Mesenchymal stem cell (in vitro differentiated cells and primary cell): ENCODE results near the gene NINJ2.

Source experiments
- DNase-seq: peaks from one replicate; pipeline ENCODE4 v3.0.0-alpha.2; 2013
- H2AFZ ChIP-seq: one replicate; pipeline ENCODE4 v1.6.1; 2013; ENCODE audit warnings: low read depth, mild to moderate bottlenecking, control low read depth, inconsistent platforms, low read length, moderate library complexity
- H2AK5ac ChIP-seq: 2 replicates; pipeline ENCODE4 v1.6.1; 2013; ENCODE audit warnings: low read length, moderate library complexity, mild to moderate bottlenecking, inconsistent platforms; ENCODE audit not compliant: severe bottlenecking
- H2BK120ac ChIP-seq: one replicate; pipeline ENCODE4 v1.6.1; 2013; ENCODE audit warnings: low read depth, mild to moderate bottlenecking, inconsistent platforms, low read length, moderate library complexity
- H2BK12ac ChIP-seq, 2 experiments: one replicate each; pipeline ENCODE4 v1.6.1; 2013; ENCODE audit warnings: inconsistent platforms in 2 of 2, low read length in 2 of 2, mild to moderate bottlenecking in 2 of 2, moderate library complexity in 2 of 2, control low read depth in 1 of 2
- H2BK15ac ChIP-seq: one replicate; pipeline ENCODE4 v1.6.1; 2013; ENCODE audit warnings: mild to moderate bottlenecking, low read depth, inconsistent platforms; ENCODE audit not compliant: poor library complexity, severe bottlenecking
- H2BK5ac ChIP-seq: 2 replicates; pipeline ENCODE4 v1.6.1; 2013; ENCODE audit warnings: low read depth, mild to moderate bottlenecking, low read length, control low read depth, inconsistent platforms; ENCODE audit not compliant: poor library complexity, severe bottlenecking
- H3K14ac ChIP-seq, 2 experiments: one replicate each; pipeline ENCODE4 v1.6.1; 2013; ENCODE audit warnings: inconsistent platforms in 2 of 2, low read length in 2 of 2, control low read depth in 1 of 2, mild to moderate bottlenecking in 1 of 2, moderate library complexity in 1 of 2
- H3K18ac ChIP-seq, 2 experiments: one replicate each; pipeline ENCODE4 v1.6.1; 2013; ENCODE audit warnings: inconsistent platforms in 2 of 2, low read length in 2 of 2, control low read depth in 1 of 2, low read depth in 1 of 2, mild to moderate bottlenecking in 1 of 2
- H3K23ac ChIP-seq, 2 experiments: one replicate each; pipeline ENCODE4 v1.6.1; 2013; ENCODE audit warnings: inconsistent platforms in 2 of 2, low read length in 2 of 2, mild to moderate bottlenecking in 2 of 2, moderate library complexity in 2 of 2, control low read depth in 1 of 2
- H3K27ac ChIP-seq: 2 replicates; pipeline ENCODE4 v1.5.1; 2013; ENCODE audit warnings: mild to moderate bottlenecking, moderate library complexity, low read length, control low read depth, inconsistent platforms; ENCODE audit not compliant: poor library complexity, severe bottlenecking
- H3K27me3 ChIP-seq, 2 experiments: 2 replicates each; pipeline versions ENCODE4 v1.6.1 to v1.7.0; 2013; ENCODE audit warnings: low read length in 2 of 2, mild to moderate bottlenecking in 2 of 2, moderate library complexity in 2 of 2, control low read depth in 1 of 2, inconsistent platforms in 1 of 2; ENCODE audit not compliant: control insufficient read depth in 1 of 2, insufficient read depth in 1 of 2
- H3K36me3 ChIP-seq, 2 experiments: 2 replicates each; pipeline versions ENCODE4 v1.6.1 to v1.7.0; 2013; ENCODE audit warnings: low read length in 2 of 2, control low read depth in 1 of 2, inconsistent platforms in 1 of 2, low read depth in 1 of 2, mild to moderate bottlenecking in 1 of 2; ENCODE audit not compliant: insufficient read depth in 2 of 2, control insufficient read depth in 1 of 2
- H3K4ac ChIP-seq, 2 experiments: one replicate each; pipeline ENCODE4 v1.6.1; 2013; ENCODE audit warnings: inconsistent platforms in 2 of 2, low read length in 2 of 2, mild to moderate bottlenecking in 2 of 2, moderate library complexity in 2 of 2, control low read depth in 1 of 2, low read depth in 1 of 2
- H3K4me1 ChIP-seq: 2 replicates; pipeline ENCODE4 v1.6.1; 2013; ENCODE audit warnings: low read depth, low read length, control low read depth; ENCODE audit not compliant: control insufficient read depth, insufficient read depth
- H3K4me2 ChIP-seq: 2 replicates; pipeline ENCODE4 v1.6.1; 2013; ENCODE audit warnings: low read length, mild to moderate bottlenecking, inconsistent platforms; ENCODE audit not compliant: poor library complexity, severe bottlenecking
- H3K4me3 ChIP-seq, 2 experiments: 2 replicates each; pipeline versions ENCODE4 v1.5.1 to v1.7.0; 2013; ENCODE audit warnings: low read length in 2 of 2, mild to moderate bottlenecking in 2 of 2, control low read depth in 1 of 2, low read depth in 1 of 2; ENCODE audit not compliant: insufficient read depth in 1 of 2
- H3K79me1 ChIP-seq: replicated peaks from 2 replicates; pipeline ENCODE4 v1.6.1; 2013; ENCODE audit warnings: mild to moderate bottlenecking, control low read depth, low read length, inconsistent platforms; ENCODE audit not compliant: poor library complexity, severe bottlenecking
- H3K9ac ChIP-seq: 2 replicates; pipeline ENCODE4 v1.7.0; 2013; ENCODE audit warnings: mild to moderate bottlenecking, low read length, moderate library complexity
- H3K9me3 ChIP-seq: 2 replicates; pipeline ENCODE4 v1.7.0; 2013; ENCODE audit warnings: mild to moderate bottlenecking, low read length; ENCODE audit not compliant: control insufficient read depth
- H4K8ac ChIP-seq: one replicate; pipeline ENCODE4 v1.6.1; 2013; ENCODE audit warnings: inconsistent platforms, mild to moderate bottlenecking, low read length, moderate library complexity
- H4K91ac ChIP-seq: one replicate; pipeline ENCODE4 v1.6.1; 2013; ENCODE audit warnings: mild to moderate bottlenecking, low read length, inconsistent platforms
- WGBS: methylation state at CpG from one replicate; pipeline ENCODE4 v1.1.7; 2013; ENCODE audit warnings: mixed read lengths; 5-methylcytosine and 5-hydroxymethylcytosine counted together

Gene NINJ2

DNA sequence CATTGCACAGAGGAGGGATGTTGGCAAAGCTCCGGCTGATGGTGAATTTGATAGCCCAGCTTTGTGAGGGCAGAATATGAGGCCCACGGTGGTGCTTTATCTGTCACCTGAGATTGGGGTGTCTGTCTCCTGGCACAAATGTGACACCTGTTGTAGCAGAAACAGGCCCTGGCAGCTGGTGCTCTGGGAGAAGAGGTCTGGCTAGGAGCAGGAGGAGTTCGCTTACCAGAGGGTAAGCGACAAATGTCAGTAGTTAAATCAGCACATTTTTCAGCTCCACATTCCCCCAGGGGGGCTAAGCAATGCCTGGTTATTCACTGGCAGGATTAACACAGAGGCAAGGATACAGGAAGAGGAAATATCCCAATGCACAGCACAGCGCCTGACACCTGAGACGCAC, 132.4 kb downstream of the NINJ2 start:
- Histone ChIP-seq H3K36me3 (no peaks in the 10 kb centered on the region), H3K4me1 (no peaks in the 10 kb centered on the region), H2BK5ac (no peak overlapping the region), H2BK120ac (no peak overlapping the region), H3K23ac (no peak overlapping the region), H2AFZ (no peak overlapping the region), H2AK5ac (no peak overlapping the region), H3K27me3 (peaks cover 0 to 25% of the 10 kb centered on the region in 2 experiments), H3K4me3 (no peak overlapping the region), H3K79me1 (no peaks in the 10 kb centered on the region), H4K91ac (no peak overlapping the region), H2BK12ac (no peak overlapping the region), H3K4me2 (no peak overlapping the region), H3K27ac (no peak overlapping the region), H3K4ac (no peak overlapping the region), H3K14ac (no peak overlapping the region), H3K18ac (no peak overlapping the region), H3K9me3 (peaks cover 8% of the 10 kb centered on the region), H2BK15ac (no peak overlapping the region), H4K8ac (no peak overlapping the region), H3K9ac (no peak overlapping the region)
- DNase-seq = no peak
- 95% methylated on average over 6 of the region's 6 CpGs for WGBS

- H2BK120ac ChIP-seq = no peak overlapping the region
Observed at GRCh38 chr12:530308-530707, 132.9 kb downstream of the NINJ2 start.

DNA sequence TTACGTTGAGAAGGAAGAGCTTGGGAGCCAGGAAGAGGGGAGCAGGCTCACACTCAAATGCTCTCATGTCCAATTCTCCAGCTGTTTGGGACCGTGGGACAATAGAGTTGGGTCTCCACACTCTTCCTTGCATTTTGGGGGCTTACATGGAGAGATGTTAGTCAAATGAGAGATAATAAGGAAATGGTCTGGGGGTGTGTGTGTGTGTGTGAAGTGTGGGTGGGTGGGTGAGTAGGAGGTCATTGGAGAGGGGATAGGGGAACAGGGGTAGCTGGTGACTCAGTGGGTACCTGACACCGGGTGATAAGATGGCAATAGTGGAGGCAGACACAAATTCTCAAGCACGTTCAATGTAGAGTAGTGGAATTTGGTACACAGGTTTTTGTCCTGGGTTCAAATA, 135.5 kb downstream of the NINJ2 start:
- Histone ChIP-seq H2AK5ac (no peak overlapping the region), H3K4me3 (no peak overlapping the region), H2BK15ac (no peak overlapping the region), H3K18ac (no peak overlapping the region), H3K4me1 (no peaks in the 10 kb centered on the region), H3K9me3 (peaks cover 8% of the 10 kb centered on the region), H2BK12ac (no peak overlapping the region), H3K36me3 (no peaks in the 10 kb centered on the region), H3K9ac (no peak overlapping the region), H3K27ac (no peak overlapping the region), H3K27me3 (peaks cover 0 to 25% of the 10 kb centered on the region in 2 experiments), H4K8ac (no peak overlapping the region), H3K23ac (no peak overlapping the region), H3K14ac (no peak overlapping the region), H3K4ac (no peak overlapping the region), H2BK5ac (no peak overlapping the region), H3K4me2 (no peak overlapping the region), H3K79me1 (no peaks in the 10 kb centered on the region), H2BK120ac (no peak overlapping the region), H2AFZ (no peak overlapping the region), H4K91ac (no peak overlapping the region)
- no peak for DNase-seq
- WGBS = 91% methylated on average over 4 of the region's 4 CpGs

More at GRCh38 chr12:530308-530707, 132.9 kb downstream of the NINJ2 start:
- Histone ChIP-seq H2AK5ac (no peak overlapping the region), H3K4me1 (no peaks in the 10 kb centered on the region), H2BK5ac (no peak overlapping the region), H3K9me3 (peaks cover 8% of the 10 kb centered on the region), H3K4me2 (no peak overlapping the region), H2BK12ac (no peak overlapping the region), H3K14ac (no peak overlapping the region), H2BK15ac (no peak overlapping the region), H3K23ac (no peak overlapping the region), H3K4ac (no peak overlapping the region), H3K36me3 (no peaks in the 10 kb centered on the region), H4K91ac (no peak overlapping the region), H3K9ac (no peak overlapping the region), H3K27ac (no peak overlapping the region), H3K18ac (no peak overlapping the region), H3K27me3 (peaks cover 0 to 25% of the 10 kb centered on the region in 2 experiments), H4K8ac (no peak overlapping the region), H3K4me3 (no peak overlapping the region), H2AFZ (no peak overlapping the region), H3K79me1 (no peaks in the 10 kb centered on the region)
- peak; percentile 66 for DNase-seq
- 76% methylated on average over 6 of the region's 6 CpGs for WGBS

GRCh38 chr12:527241-527640, 136.0 kb downstream of the NINJ2 start:
- Histone ChIP-seq H3K23ac (no peak overlapping the region), H3K4me1 (no peaks in the 10 kb centered on the region), H3K4ac (no peak overlapping the region), H3K36me3 (no peaks in the 10 kb centered on the region), H2BK5ac (no peak overlapping the region), H2BK12ac (no peak overlapping the region), H3K14ac (no peak overlapping the region), H2AFZ (no peak overlapping the region), H4K8ac (no peak overlapping the region), H3K18ac (no peak overlapping the region), H3K79me1 (no peaks in the 10 kb centered on the region), H3K27me3 (peaks cover under 1 to 28% of the 10 kb centered on the region in 2 experiments), H3K4me2 (no peak overlapping the region), H2BK120ac (no peak overlapping the region), H3K9me3 (peaks cover 4% of the 10 kb centered on the region), H3K9ac (no peak overlapping the region), H2AK5ac (no peak overlapping the region), H2BK15ac (no peak overlapping the region), H4K91ac (no peak overlapping the region), H3K27ac (no peak overlapping the region), H3K4me3 (no peak overlapping the region)
- no peak for DNase-seq
- WGBS = 83% methylated on average over 5 of the region's 7 CpGs
